A549 (cell line): ENCODE results near the gene NBL1. TPM values are rescaled to one million over a fixed set of nuclear protein-coding genes. Genes with fewer than 3 reads are reported as not detected.

Experiments
- ATAC-seq, 2 experiments: fragments of 200-7000 bp in 1 of 2; fragments of >200 bp in 1 of 2; cut with Nextera tagmentation in 1 of 2; cut with Tn5 transposase in 1 of 2; 3 replicates each; pipeline versions ENCODE4 v1.8.0 to v1.9.1; 2018 to 2020; ENCODE audit warnings: mild to moderate bottlenecking in 1 of 2, moderate library complexity in 1 of 2
- CTCF ChIA-PET: fragments of 300-600 bp; sonication (Branson Sonifier 250); formaldehyde crosslinking; extraction: SDS; loops from one replicate; lab custom pipeline; 2021; ENCODE audit warnings: antibody characterized with exemption, inconsistent platforms; lab: Yijun Ruan, JAX
- POLR2A ChIA-PET: fragments of 350-600 bp; formaldehyde crosslinking; extraction: SDS; loops from one replicate; lab custom pipeline; 2021; ENCODE audit warnings: antibody characterized with exemption, inconsistent platforms; lab: Yijun Ruan, JAX
- DNase-seq, 2 experiments: peaks; one replicate each; pipeline versions ENCODE4 v3.0.0 to v3.0.0-alpha.2; 2011 to 2016; ENCODE audit warnings: low read depth in 1 of 2, low spot score in 1 of 2
- FAIRE-seq: peaks from 2 replicates; lab custom pipeline; 2011; peaks lifted over from hg19 to GRCh38; lab: Jason Lieb, UNC
- H3K27ac ChIP-seq, 2 experiments: fragments of >200 bp; sonication (Bioruptor Twin); formaldehyde crosslinking; 3 replicates each; pipeline ENCODE4 v1.5.1; 2016 to 2017
- H3K4me1 ChIP-seq: fragments of >200 bp; sonication (Bioruptor Twin); formaldehyde crosslinking; 3 replicates; pipeline ENCODE4 v1.6.1; 2016
- H3K4me2 ChIP-seq: fragments of >200 bp; sonication (Bioruptor Twin); formaldehyde crosslinking; 3 replicates; pipeline ENCODE4 v1.6.1; 2016
- H3K4me3 ChIP-seq: fragments of >200 bp; sonication (Bioruptor Twin); formaldehyde crosslinking; 3 replicates; pipeline ENCODE4 v1.5.1; 2016
- H3K9me3 ChIP-seq: fragments of >200 bp; sonication (Bioruptor Twin); formaldehyde crosslinking; 3 replicates; pipeline ENCODE4 v1.6.1; 2016
- CBX2 ChIP-seq: fragments of 200-600 bp; sonication (generic); IDR thresholded peaks from 2 replicates; pipeline ENCODE4 v1.6.1; 2016; ENCODE audit warnings: low read depth, mild to moderate bottlenecking, borderline replicate concordance
- CEBPB ChIP-seq, 2 experiments: fragments of >200 bp in 1 of 2; sonication (Bioruptor Twin) in 1 of 2; formaldehyde crosslinking in 1 of 2; IDR thresholded peaks; 2 replicates each; pipeline ENCODE4 v1.6.1; 2012 to 2016
- CHD4 ChIP-seq: fragments of 200-600 bp; sonication (generic); IDR thresholded peaks from 2 replicates; pipeline ENCODE4 v1.6.1; 2016; ENCODE audit warnings: antibody characterized with exemption, mild to moderate bottlenecking, borderline replicate concordance
- EHMT2 ChIP-seq: fragments of 200-600 bp; sonication (generic); IDR thresholded peaks from 2 replicates; pipeline ENCODE4 v1.6.1; 2016; ENCODE audit warnings: antibody characterized with exemption, low read depth, mild to moderate bottlenecking, moderate library complexity
- EP300 ChIP-seq, 2 experiments: fragments of >200 bp; sonication (Bioruptor Twin); formaldehyde crosslinking; IDR thresholded peaks; 2 replicates in 1 of 2; 3 replicates in 1 of 2; pipeline ENCODE4 v1.6.1; 2016 to 2017
- ESRRA ChIP-seq: fragments of 150-350 bp; IDR thresholded peaks from 2 replicates; pipeline ENCODE4 v1.6.1; 2014; ENCODE audit warnings: mild to moderate bottlenecking, low read length, borderline replicate concordance
- FOSL2 ChIP-seq, 2 experiments: fragments of 450-650 bp in 1 of 2; fragments of >200 bp in 1 of 2; sonication (Bioruptor Twin) in 1 of 2; formaldehyde crosslinking; IDR thresholded peaks; 2 replicates each; pipeline versions ENCODE4 v1.5.0 to v1.6.1; 2016 to 2020; ENCODE audit warnings: mild to moderate bottlenecking in 1 of 2, moderate library complexity in 1 of 2
- KDM5A ChIP-seq: fragments of 200-600 bp; sonication (generic); IDR thresholded peaks from 2 replicates; pipeline ENCODE4 v1.6.1; 2016; ENCODE audit warnings: antibody characterized with exemption, mild to moderate bottlenecking
- MAFK ChIP-seq: fragments of 450-650 bp; IDR thresholded peaks from 2 replicates; pipeline ENCODE4 v1.6.1; 2014; ENCODE audit not compliant: partially characterized antibody
- MAZ ChIP-seq: fragments of 150-350 bp; IDR thresholded peaks from 2 replicates; pipeline ENCODE4 v1.6.1; 2014; ENCODE audit warnings: antibody characterized with exemption, low read depth, low read length, borderline replicate concordance
- NFE2L2 ChIP-seq: fragments of 150-350 bp; conservative IDR thresholded peaks from 2 replicates; pipeline ENCODE4 v1.6.1; 2014; ENCODE audit warnings: low read length
- RCOR1 ChIP-seq: fragments of 150-350 bp; IDR thresholded peaks from 2 replicates; pipeline ENCODE4 v1.6.1; 2014; ENCODE audit warnings: antibody characterized with exemption, low read length, low read depth
- RNF2 ChIP-seq: fragments of 200-600 bp; sonication (generic); IDR thresholded peaks from 2 replicates; pipeline ENCODE4 v1.6.1; 2016; ENCODE audit warnings: low read depth, mild to moderate bottlenecking, antibody characterized with exemption, moderate library complexity, borderline replicate concordance
- SREBF2 ChIP-seq: fragments of 450-650 bp; IDR thresholded peaks from 2 replicates; pipeline ENCODE4 v1.6.1; 2014; ENCODE audit warnings: mild to moderate bottlenecking, moderate library complexity
- ZFP36 ChIP-seq: fragments of 450-650 bp; IDR thresholded peaks from 2 replicates; pipeline ENCODE4 v1.6.1; 2014; ENCODE audit warnings: borderline replicate concordance; ENCODE audit not compliant: partially characterized antibody
- ZNF302 ChIP-seq: fragments of 250-450 bp; sonication (Bioruptor Pico); IDR thresholded peaks from 2 replicates; pipeline ENCODE4 v1.9.0; 2021; ENCODE audit warnings: inconsistent platforms, mild to moderate bottlenecking, moderate library complexity
- WGBS: methylation state at CpG from one replicate; pipeline ENCODE4 v1.1.6; 2017; ENCODE audit errors: missing lambda C conversion rate; 5-methylcytosine and 5-hydroxymethylcytosine counted together
- polyA plus RNA-seq, 4 experiments: library from polyadenylated mRNA; depleted of rRNA in 3 of 4; stranded (reverse); fragments of >200 nt; fragmentation: RNase III in 1 of 4; extraction: RNeasy Plus Mini Kit Qiagen cat#74134 plus additional on column Dnase treatment in 1 of 4; gene quantifications; 2 replicates in 3 of 4; 3 replicates in 1 of 4; pipeline ENCODE4 v1.2.3, GENCODE V29; 2011 to 2017
- TF ChIP-seq, protein P1 (sequence below): IDR thresholded peaks from 2 replicates; pipeline ENCODE4 v1.6.1; 2012; ENCODE audit warnings: low read depth, borderline replicate concordance
- TF ChIP-seq, protein P2 (sequence below): fragments of 200-600 bp; sonication (generic); IDR thresholded peaks from 2 replicates; pipeline ENCODE4 v1.6.1; 2016; ENCODE audit warnings: antibody characterized with exemption, mild to moderate bottlenecking, moderate library complexity
- TF ChIP-seq, protein P3 (sequence below): IDR thresholded peaks from 2 replicates; pipeline ENCODE4 v1.6.1; 2012
- TF ChIP-seq, protein P4 (sequence below): fragments of 250-450 bp; sonication (Bioruptor Pico); IDR thresholded peaks from 2 replicates; pipeline ENCODE4 v1.5.0; 2020; ENCODE audit warnings: low read depth, mild to moderate bottlenecking, moderate library complexity

Gene NBL1
- polyA plus RNA-seq, 2 of the 4 experiments (the other 2 are of a cell fraction), result 16.3 to 19.0 TPM

DNA sequence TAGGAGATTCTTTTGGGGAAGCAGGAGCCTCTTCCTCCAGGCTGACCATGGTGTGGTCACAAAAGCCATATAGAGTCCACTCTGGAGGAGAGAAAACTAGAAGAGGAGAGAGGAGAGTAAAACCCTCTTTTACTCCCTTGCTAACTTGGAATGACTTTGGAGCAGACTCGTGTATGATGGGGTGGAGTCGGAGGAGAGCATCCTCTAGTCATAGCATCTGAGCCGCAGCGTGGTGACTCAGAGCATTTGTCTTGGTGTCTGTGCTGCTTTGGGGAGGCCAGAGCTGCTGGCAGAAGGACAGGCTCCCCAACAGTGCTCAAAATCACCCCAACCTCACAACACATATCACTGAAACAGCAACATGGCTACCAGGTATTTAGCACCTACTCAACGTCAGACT is 31.7 kb downstream of the NBL1 start:
- H3K4me2 ChIP-seq, result no peak overlapping the region
- no peaks in the 10 kb centered on the region for H3K9me3 ChIP-seq
- no peak for TF ChIP-seq CEBPB (IDR thresholded peaks at IDR 0.05)
- TF ChIP-seq RCOR1, result no peak
- no peak for TF ChIP-seq KDM5A
- TF ChIP-seq, protein P1, sequence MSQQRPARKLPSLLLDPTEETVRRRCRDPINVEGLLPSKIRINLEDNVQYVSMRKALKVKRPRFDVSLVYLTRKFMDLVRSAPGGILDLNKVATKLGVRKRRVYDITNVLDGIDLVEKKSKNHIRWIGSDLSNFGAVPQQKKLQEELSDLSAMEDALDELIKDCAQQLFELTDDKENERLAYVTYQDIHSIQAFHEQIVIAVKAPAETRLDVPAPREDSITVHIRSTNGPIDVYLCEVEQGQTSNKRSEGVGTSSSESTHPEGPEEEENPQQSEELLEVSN, result no peak
- TF ChIP-seq ESRRA, result no peak
- no peak for TF ChIP-seq ZFP36
- no peak for TF ChIP-seq CHD4
- no peak for TF ChIP-seq ZNF302 (CRISPR knock-in tag)
- no peak for TF ChIP-seq EHMT2
- TF ChIP-seq EP300 (IDR thresholded peaks at IDR 0.05), result no peak
- no peak for TF ChIP-seq NFE2L2
- TF ChIP-seq RNF2, result no peak
- TF ChIP-seq, protein P2, sequence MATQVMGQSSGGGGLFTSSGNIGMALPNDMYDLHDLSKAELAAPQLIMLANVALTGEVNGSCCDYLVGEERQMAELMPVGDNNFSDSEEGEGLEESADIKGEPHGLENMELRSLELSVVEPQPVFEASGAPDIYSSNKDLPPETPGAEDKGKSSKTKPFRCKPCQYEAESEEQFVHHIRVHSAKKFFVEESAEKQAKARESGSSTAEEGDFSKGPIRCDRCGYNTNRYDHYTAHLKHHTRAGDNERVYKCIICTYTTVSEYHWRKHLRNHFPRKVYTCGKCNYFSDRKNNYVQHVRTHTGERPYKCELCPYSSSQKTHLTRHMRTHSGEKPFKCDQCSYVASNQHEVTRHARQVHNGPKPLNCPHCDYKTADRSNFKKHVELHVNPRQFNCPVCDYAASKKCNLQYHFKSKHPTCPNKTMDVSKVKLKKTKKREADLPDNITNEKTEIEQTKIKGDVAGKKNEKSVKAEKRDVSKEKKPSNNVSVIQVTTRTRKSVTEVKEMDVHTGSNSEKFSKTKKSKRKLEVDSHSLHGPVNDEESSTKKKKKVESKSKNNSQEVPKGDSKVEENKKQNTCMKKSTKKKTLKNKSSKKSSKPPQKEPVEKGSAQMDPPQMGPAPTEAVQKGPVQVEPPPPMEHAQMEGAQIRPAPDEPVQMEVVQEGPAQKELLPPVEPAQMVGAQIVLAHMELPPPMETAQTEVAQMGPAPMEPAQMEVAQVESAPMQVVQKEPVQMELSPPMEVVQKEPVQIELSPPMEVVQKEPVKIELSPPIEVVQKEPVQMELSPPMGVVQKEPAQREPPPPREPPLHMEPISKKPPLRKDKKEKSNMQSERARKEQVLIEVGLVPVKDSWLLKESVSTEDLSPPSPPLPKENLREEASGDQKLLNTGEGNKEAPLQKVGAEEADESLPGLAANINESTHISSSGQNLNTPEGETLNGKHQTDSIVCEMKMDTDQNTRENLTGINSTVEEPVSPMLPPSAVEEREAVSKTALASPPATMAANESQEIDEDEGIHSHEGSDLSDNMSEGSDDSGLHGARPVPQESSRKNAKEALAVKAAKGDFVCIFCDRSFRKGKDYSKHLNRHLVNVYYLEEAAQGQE, result no peak
- no peak for TF ChIP-seq CBX2
- TF ChIP-seq MAZ, result no peak
- TF ChIP-seq SREBF2, result no peak
- no peak for TF ChIP-seq MAFK
- TF ChIP-seq FOSL2 (IDR thresholded peaks at IDR 0.05), result no peak
- no peak for TF ChIP-seq FOSL2 (CRISPR knock-in tag; IDR thresholded peaks at IDR 0.05)
- DNase-seq, result no peak
- H3K4me3 ChIP-seq, result no peak overlapping the region
- WGBS, result 30% methylated on average over 5 of the region's 5 CpGs
- no peaks in the 10 kb centered on the region for H3K4me1 ChIP-seq
- CTCF ChIA-PET, result interaction anchor here (2.1 to 4.7 kb wide), 2 partner anchors 14 to 29 kb away, joined by 13 to 15 read pairs; no protein-coding TSS in a partner anchor
- ATAC-seq, result no peak; a peak in 1 of 6 replicates
- POLR2A ChIA-PET, result no interaction called here
- H3K27ac ChIP-seq, result no peak overlapping the region
- FAIRE-seq, result no peak

DNA sequence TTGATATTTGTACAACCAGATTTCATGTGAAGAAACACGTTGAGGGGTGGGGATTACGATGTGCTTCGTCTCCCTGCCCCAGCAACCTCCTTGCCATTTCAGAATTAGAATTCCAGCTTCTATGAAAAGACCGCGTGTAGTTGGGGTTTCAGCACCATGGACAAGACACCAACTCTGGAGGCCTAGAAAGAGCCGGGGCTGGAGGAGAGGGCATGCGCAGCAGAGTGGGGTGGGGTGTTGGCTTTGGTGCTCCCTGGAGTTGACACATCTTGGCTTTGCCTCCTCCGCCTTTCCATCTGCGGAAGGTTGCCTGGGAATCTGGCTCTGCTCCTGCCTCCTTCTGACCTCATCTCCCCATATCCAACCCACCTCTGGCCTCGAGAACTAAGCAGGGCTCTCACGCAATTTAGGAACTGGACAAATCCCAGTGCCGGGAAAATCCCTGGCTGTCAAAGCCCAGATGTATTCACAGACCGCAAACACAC is 32.4 kb downstream of the NBL1 start:
- 38% methylated on average over 13 of the region's 13 CpGs for WGBS
- H3K4me2 ChIP-seq, result no peak overlapping the region
- DNase-seq (peak in 1 of 2 experiments; percentile 28), ATAC-seq (peak in 1 of 2 experiments; percentile 64; a peak in 3 of 6 replicates), FAIRE-seq (no peak)
- ChIA-PET POLR2A (no interaction called here), CTCF (interaction anchor here (2.1 to 4.7 kb wide), 2 partner anchors 14 to 28 kb away, joined by 13 to 15 read pairs; no protein-coding TSS in a partner anchor)
- H3K4me3 ChIP-seq, result no peak overlapping the region
- TF ChIP-seq, protein P3, sequence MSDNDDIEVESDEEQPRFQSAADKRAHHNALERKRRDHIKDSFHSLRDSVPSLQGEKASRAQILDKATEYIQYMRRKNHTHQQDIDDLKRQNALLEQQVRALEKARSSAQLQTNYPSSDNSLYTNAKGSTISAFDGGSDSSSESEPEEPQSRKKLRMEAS, result no peak
- TF ChIP-seq, protein P2, result peak; percentile 90
- TF ChIP-seq, protein P4, sequence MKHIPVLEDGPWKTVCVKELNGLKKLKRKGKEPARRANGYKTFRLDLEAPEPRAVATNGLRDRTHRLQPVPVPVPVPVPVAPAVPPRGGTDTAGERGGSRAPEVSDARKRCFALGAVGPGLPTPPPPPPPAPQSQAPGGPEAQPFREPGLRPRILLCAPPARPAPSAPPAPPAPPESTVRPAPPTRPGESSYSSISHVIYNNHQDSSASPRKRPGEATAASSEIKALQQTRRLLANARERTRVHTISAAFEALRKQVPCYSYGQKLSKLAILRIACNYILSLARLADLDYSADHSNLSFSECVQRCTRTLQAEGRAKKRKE, result no peak
- TF ChIP-seq EHMT2, result peak; percentile 75
- no peak overlapping the region for H3K27ac ChIP-seq
- H3K9me3 ChIP-seq, result no peaks in the 10 kb centered on the region
- H3K4me1 ChIP-seq, result no peaks in the 10 kb centered on the region
